NB4 (cell line): ENCODE data around the gene LRMDA.

ENCODE experiments used
- MYC ChIP-seq: IDR thresholded peaks from 2 replicates; pipeline ENCODE4 v1.6.1; 2011; ENCODE audit warnings: low read depth, low read length
- POLR2A ChIP-seq: IDR thresholded peaks from 2 replicates; pipeline ENCODE4 v1.6.1; 2011; ENCODE audit warnings: mild to moderate bottlenecking; ENCODE audit not compliant: insufficient read length; ENCODE audit errors: extremely low read depth
- TF ChIP-seq, protein P1 (sequence below): IDR thresholded peaks from one replicate; pipeline ENCODE4 v1.5.1; 2012; ENCODE audit warnings: low read depth, low read length
- TF ChIP-seq, protein P2 (sequence below): IDR thresholded peaks from 2 replicates; pipeline ENCODE4 v1.6.1; 2011; ENCODE audit warnings: low read depth, low read length

DNA sequence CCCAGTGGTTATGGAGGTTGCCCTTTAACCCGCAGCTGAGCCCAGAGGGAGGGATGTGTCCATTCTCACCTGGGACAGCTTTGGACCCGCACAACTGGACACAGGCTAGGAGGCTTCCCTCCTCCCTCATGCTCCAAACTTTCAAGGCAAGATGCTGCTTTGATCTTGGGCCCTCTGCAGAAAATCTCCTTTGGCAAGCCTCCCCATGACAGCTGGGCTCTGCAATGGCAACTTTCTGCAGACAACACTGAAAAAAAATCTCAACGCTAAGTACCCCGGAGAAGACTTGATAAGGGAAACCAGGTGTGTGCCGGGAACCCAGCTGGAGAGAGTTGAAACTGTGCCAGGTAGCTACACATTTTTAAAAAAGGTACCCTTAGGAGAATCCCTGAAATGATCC lies 610.1 kb downstream of the LRMDA start:
- TF ChIP-seq, protein P1, sequence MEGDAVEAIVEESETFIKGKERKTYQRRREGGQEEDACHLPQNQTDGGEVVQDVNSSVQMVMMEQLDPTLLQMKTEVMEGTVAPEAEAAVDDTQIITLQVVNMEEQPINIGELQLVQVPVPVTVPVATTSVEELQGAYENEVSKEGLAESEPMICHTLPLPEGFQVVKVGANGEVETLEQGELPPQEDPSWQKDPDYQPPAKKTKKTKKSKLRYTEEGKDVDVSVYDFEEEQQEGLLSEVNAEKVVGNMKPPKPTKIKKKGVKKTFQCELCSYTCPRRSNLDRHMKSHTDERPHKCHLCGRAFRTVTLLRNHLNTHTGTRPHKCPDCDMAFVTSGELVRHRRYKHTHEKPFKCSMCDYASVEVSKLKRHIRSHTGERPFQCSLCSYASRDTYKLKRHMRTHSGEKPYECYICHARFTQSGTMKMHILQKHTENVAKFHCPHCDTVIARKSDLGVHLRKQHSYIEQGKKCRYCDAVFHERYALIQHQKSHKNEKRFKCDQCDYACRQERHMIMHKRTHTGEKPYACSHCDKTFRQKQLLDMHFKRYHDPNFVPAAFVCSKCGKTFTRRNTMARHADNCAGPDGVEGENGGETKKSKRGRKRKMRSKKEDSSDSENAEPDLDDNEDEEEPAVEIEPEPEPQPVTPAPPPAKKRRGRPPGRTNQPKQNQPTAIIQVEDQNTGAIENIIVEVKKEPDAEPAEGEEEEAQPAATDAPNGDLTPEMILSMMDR, result no peak
- TF ChIP-seq, protein P2, sequence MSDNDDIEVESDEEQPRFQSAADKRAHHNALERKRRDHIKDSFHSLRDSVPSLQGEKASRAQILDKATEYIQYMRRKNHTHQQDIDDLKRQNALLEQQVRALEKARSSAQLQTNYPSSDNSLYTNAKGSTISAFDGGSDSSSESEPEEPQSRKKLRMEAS, result no peak
- TF ChIP-seq POLR2A (no peak), MYC (no peak)
